CD4-positive, alpha-beta T cell treated with Interleukin-4 for 4 hours (primary cell): ENCODE measurements around the gene MRPS34.

Source experiments
- DNase-seq: peaks from one replicate; pipeline ENCODE4 v3.0.0-alpha.2; 2020

The MRPS34 gene

GRCh38 chr16:1723450-1724147, 49.3 kb downstream of the MRPS34 start:
- peak; percentile 24 for DNase-seq
